GM10847 (cell line): ENCODE results near the gene ZBTB39.

Source experiments
- POLR2A ChIP-seq: IDR thresholded peaks from 2 replicates; pipeline ENCODE4 v1.6.1; 2011; ENCODE audit not compliant: insufficient read length; ENCODE audit errors: extremely low read depth

The ZBTB39 gene

GRCh38 chr12:57040211-57040610 lies 33.9 kb upstream of the ZBTB39 start:
- TF ChIP-seq POLR2A: no peak

GRCh38 chr12:57039016-57039798 lies 32.9 kb upstream of the ZBTB39 start:
- no peak for TF ChIP-seq POLR2A

- TF ChIP-seq POLR2A: no peak
Measured at GRCh38 chr12:57037264-57037663, 30.9 kb upstream of the ZBTB39 start.

- TF ChIP-seq POLR2A: no peak
Measured at GRCh38 chr12:57033431-57033830, 27.1 kb upstream of the ZBTB39 start.

- TF ChIP-seq POLR2A: no peak
Measured at GRCh38 chr12:57031789-57032188, 25.4 kb upstream of the ZBTB39 start.

GRCh38 chr12:57031138-57031725 lies 24.9 kb upstream of the ZBTB39 start:
- no peak for TF ChIP-seq POLR2A

GRCh38 chr12:57029457-57029856 lies 23.1 kb upstream of the ZBTB39 start:
- no peak for TF ChIP-seq POLR2A

- TF ChIP-seq POLR2A: no peak
Measured at GRCh38 chr12:57027805-57028153, 21.4 kb upstream of the ZBTB39 start.

- TF ChIP-seq POLR2A: no peak
Measured at GRCh38 chr12:57027011-57027804, 20.9 kb upstream of the ZBTB39 start.

- no peak for TF ChIP-seq POLR2A
Measured at GRCh38 chr12:57025196-57025595, 18.9 kb upstream of the ZBTB39 start.

GRCh38 chr12:57019983-57020719 lies 13.8 kb upstream of the ZBTB39 start:
- TF ChIP-seq POLR2A: no peak

- no peak for TF ChIP-seq POLR2A
Measured at GRCh38 chr12:57018906-57019305, 12.6 kb upstream of the ZBTB39 start.

GRCh38 chr12:57016348-57016747 lies 10.0 kb upstream of the ZBTB39 start, which contains the start of gene TAC3:
TSS of gene TAC3 (minus strand) at chr12:57016529. CDS start at chr12:57015797, 732 bp downstream.
- no peak for TF ChIP-seq POLR2A

- no peak for TF ChIP-seq POLR2A
Measured at GRCh38 chr12:57012600-57013465, 6.5 kb upstream of the ZBTB39 start.

- no peak for TF ChIP-seq POLR2A
Measured at GRCh38 chr12:57011438-57012424, 5.4 kb upstream of the ZBTB39 start.
